GM21423 (cell line): ENCODE measurements around the gene C11orf24.
A peak's percentile ranks its signal among the peaks of the same experiment; 100 is the strongest.
"Not testable (repeated sequence)": the region's sequence is repeated elsewhere in the genome, so short reads cannot be mapped to it uniquely, and the experiment has no call there.

Experiments used
- ATAC-seq: cut with Tn5 transposase; IDR thresholded peaks from one replicate; pipeline ENCODE4 v1.9.1; 2021; ENCODE audit warnings: mild to moderate bottlenecking, moderate library complexity; ENCODE audit not compliant: unreplicated experiment

The C11orf24 gene

GRCh38 chr11:68256331-68256741 is 15.4 kb downstream of the C11orf24 start:
- no peak for ATAC-seq

DNA sequence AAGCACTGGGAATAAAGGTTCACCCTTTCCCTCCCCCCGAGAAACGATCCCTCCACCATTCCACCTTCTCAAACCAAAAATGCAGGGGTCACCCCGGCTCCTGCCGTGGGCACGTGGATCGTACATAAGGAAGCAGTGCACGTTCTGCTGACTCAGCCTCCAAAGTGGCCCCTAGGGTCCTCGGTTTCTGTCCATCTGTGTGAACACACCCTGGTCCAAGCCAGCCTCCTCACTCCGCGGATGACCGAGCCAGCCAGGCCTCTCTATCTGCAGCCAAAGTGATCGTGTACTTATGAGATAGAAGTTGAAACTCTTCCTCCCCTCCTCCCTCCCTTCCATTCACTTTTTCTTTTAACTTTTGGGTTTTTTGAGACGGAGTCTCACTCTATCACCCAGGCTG is 16.2 kb downstream of the C11orf24 start:
- ATAC-seq = no peak

DNA sequence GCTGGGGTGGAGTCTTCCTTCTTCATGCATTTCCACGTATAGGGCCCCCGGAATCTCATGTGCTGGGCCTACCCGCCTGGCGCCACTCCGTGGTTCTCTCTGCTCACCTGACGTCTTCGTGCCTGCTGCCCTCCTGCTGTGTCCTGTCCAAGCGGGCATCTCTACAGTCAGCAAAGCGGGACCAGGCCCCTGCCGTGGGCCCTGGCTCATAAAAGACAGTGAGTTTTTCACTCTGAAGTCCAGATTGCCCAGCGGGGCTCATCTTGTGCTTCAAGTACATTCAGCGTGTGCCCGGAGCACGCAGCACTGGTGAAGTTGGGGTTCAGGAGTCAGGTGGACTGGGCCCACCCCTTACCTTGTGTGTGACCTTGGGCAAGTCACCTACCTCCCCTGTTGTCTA is 17.4 kb downstream of the C11orf24 start:
- no peak for ATAC-seq

- ATAC-seq = no peak
These were observed 20.0 kb downstream of the C11orf24 start for GRCh38 chr11:68251765-68252164.

DNA sequence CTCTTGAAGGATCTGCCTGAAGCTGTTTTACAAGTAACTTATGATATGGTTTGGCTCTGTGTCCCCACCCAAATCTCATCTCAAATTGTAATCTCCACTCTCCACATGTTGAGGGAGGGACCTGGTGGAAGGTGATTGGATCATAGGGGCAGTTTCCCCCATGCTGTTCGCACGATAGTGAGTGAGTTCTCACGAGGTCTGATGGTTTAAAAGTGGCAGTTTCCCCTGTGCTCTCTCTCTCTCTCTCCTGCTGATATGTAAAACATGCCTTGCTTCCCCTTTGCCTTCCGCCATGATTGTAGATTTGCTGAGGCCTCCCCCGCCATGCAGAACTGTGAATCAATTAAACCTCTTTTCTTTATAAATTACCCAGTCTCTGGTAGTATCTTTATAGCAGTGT is 26.9 kb downstream of the C11orf24 start:
- ATAC-seq = not testable (repeated sequence)

- not testable (repeated sequence) for ATAC-seq
These were observed 27.9 kb downstream of the C11orf24 start for GRCh38 chr11:68243847-68244246.

- ATAC-seq = no peak
These were observed 29.2 kb downstream of the C11orf24 start for GRCh38 chr11:68242616-68243015.

DNA sequence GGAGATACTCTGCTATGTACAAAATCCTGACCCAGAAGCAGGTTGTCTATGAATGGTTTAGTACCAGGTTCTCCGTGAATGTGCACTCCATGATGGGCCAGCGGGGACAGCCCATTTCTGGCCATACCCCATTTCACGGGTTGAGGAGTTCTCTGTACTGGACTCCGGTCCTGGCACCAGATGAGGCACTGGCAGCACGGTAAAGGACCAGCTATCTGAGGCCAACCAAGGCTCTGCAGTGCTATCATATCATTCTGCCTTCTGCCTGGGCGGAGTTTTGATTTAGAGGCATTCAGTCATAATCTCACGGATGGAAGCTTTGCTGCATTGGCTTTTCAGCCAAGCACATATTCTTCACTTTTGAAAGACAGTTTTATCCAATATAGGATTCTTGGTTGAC is 40.2 kb downstream of the C11orf24 start:
- ATAC-seq = no peak

GRCh38 chr11:68229601-68230000 is 42.2 kb downstream of the C11orf24 start:
- no peak for ATAC-seq

- ATAC-seq = no peak
These were observed 45.4 kb downstream of the C11orf24 start for GRCh38 chr11:68226421-68226820.

- no peak for ATAC-seq
These were observed 47.2 kb downstream of the C11orf24 start for GRCh38 chr11:68224606-68225005.

DNA sequence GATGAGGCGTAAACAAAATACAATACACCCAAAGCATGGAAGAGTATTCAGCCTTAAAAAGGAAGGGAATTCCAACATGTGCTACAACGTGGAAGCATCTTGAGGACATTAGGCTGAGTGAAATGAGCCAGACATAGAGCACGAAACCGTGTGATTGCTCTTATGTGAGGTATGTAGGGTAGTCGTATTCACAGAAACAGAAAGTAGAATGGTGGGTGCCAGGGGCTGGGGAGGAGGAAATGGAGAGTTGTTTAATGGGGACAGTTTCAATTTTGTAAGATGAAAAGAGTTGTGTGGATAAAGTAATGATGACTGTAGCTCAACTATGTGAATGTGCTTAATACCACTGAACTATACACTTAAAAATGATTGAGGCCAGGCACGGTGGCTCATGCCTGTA is 48.5 kb downstream of the C11orf24 start:
- ATAC-seq = no peak

- no peak for ATAC-seq
These were observed 50.4 kb downstream of the C11orf24 start for GRCh38 chr11:68221406-68221805.

- no peak for ATAC-seq
These were observed 55.4 kb downstream of the C11orf24 start for GRCh38 chr11:68216171-68216938.

DNA sequence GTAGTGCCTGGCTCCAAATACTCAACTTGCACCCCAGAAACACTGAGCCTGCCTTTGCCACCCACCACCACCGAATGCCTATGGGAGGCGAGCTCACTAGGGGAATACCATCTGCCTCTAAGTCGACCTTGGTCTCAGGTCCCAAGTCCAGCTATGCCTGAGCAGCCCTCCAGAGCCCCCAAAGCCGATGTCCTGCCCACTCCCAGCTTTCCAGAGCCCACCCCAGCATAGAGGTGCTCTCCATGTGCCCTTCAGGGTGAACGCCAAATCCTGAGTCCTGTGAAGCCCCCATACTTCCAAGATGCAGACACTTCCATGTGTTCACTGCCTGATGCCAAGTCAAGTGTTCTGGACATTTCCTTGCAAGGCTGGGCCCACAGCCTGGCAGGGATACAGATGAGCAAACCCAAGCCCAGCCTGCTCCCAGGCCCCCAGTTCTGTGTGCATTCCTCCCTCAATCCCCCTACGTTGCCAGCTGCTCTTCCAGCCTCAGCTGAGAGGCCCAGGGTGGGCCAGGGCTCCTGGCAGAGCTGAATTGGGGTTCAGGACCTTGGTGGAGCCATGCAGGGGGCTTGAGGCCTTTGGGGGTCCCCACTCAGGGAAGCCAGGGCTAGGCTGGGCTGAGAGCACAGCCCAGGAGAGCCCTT is 56.1 kb downstream of the C11orf24 start:
- ATAC-seq = no peak

- no peak for ATAC-seq
These were observed 56.7 kb downstream of the C11orf24 start for GRCh38 chr11:68215087-68215445.

DNA sequence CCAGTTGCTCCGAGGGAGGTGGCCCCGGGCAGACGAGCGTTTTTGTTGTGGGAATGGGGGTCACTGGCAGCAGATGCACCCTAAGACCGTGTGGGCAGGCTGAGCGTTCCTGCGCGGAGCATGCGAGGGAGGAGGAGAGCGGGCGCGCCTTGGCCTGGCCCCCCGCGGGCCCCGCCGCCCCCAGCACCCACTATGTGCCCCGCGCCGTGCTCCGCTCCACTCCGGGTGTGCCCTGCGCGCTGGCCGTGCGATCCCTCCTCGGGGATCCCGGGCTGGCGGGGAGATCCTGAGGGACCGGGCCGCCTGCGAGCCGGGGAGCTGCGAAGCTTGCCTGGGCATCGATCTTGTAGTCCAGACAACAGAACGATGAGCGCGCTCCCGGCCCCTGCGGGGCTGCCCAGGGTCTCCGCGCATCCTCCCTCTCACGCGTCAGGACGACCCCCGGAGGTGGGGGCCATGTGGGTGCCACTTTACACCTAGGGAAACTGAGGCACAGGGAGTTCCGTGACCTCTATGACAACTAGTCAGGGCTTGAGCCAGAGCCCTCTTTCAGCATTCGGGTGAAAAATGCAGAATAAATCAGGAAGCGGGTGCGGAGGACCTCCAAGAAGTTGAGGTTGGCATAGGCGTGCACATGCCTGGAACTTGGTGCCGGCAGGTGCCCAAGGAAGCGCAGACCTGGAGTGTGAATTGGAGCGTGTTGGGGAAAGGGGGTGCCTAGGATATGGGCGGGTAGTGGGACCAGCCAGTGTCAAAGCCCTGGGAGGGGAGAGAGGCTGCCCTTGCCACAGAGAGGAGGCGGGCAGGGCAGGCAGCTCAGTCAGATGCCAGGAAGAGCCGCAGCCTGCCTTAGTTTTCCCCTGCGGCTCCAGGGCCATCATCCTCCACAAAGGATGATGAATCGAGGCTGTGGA is 57.3 kb downstream of the C11orf24 start:
- ATAC-seq = no peak

DNA sequence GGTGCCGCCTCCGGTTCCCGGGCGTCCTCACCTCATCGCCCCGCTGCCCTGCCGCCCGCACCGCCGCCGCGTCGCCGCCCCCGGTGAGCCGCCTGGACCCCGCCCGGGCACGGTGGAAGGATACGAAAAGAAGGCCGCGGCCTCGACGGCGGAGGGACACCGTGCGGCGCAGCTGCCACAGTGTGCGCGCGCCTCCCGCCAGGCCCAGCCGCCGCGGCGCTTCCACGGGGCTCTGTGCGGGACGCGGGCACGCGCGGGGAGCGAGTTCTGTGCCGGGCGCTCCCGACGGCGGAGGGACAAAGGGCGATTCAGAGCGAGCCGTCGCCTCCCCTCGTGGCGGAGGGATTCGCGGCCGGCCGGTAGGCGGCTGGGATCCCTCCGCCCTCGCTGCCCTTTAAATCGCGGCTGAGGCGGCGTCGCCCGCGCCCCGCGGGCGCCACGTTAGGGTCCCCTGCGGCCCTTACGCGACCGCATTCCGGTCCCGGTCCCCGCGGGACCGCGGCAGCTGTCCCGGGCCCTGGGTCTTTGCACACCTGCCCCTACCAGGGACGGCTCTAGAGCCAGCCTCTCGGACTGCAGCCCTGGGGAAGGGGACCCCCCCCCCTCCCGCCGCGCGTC is 58.1 kb downstream of the C11orf24 start:
- ATAC-seq = peak; percentile 55

- ATAC-seq = peak; percentile 16
These were observed 58.6 kb downstream of the C11orf24 start, which contains the start of gene KMT5B for GRCh38 chr11:68213135-68213515. Gene KMT5B (minus strand): TSS chr11:68213296. CDS start chr11:68190076, 23,220 bp downstream.

DNA sequence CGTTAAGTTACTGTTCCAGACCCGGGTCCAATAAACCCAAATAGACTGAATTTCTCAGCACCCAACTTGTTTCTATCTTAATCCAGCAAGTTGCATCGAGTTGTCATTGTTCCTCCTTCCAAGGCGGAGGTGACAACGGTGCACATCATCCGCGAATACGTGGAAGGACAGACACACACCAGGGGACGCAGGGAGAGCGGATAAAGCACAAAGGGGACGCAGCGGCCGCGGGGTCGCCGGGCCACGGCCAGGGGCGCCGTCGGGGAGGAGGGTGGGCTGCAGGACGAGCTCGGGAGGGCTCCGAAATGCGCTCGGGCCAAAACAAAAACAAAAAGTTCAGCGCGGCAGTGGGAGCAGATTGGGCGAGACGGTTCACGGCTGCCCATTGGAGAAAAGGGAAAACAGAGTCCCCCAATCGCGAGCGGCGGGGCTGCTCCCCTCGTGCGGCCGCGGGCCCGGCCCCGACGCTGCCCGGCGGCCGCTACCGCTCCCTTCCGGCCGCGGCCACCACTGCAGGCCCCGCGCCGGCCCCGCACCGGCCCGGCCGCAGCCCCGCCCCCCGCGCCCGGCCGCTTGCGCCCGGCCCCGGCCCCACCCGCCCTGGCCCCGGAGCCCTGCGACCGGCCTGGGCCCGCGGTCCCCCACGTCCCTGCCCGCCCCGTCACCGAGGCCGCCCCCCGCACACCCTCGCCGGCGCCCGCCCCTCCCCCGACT is 59.2 kb downstream of the C11orf24 start:
- ATAC-seq = peak; percentile 38
